ENCODE measurements around the gene SLC16A10.
A peak's percentile ranks its signal among the peaks of the same experiment; 100 is the strongest.

Gene SLC16A10

GRCh38 chr6:111259089-111259831 is 172.0 kb downstream of the SLC16A10 start:
- peak; percentile 89 for TF ChIP-seq CTCF (conservative IDR thresholded peaks at IDR 0.05; ENCODE audit: control insufficient read depth, insufficient read depth, low read depth, low read length)
- H3K4me3 ChIP-seq (ENCODE audit: control insufficient read depth, low read depth, low read length) = peak overlapping the region; percentile 78
- DNase-seq (ENCODE audit: low read depth) = peak; percentile 99

- H3K4me3 ChIP-seq (ENCODE audit: control insufficient read depth, low read depth, low read length) = peak overlapping the region; percentile 38
- no peak for TF ChIP-seq CTCF (conservative IDR thresholded peaks at IDR 0.05; ENCODE audit: control insufficient read depth, insufficient read depth, low read depth, low read length)
These were observed 173.4 kb downstream of the SLC16A10 start for GRCh38 chr6:111260570-111261298.

GRCh38 chr6:111263837-111264236 is 176.5 kb downstream of the SLC16A10 start:
- no peak overlapping the region for H3K4me3 ChIP-seq (ENCODE audit: control insufficient read depth, low read depth, low read length)
- peak; percentile 85 for DNase-seq (ENCODE audit: low read depth)
- TF ChIP-seq CTCF (conservative IDR thresholded peaks at IDR 0.05; ENCODE audit: control insufficient read depth, insufficient read depth, low read depth, low read length) = no peak

More at GRCh38 chr6:111260570-111261298, 173.4 kb downstream of the SLC16A10 start:
- DNase-seq (ENCODE audit: low read depth) = peak; percentile 30

GRCh38 chr6:111265842-111266241 is 178.5 kb downstream of the SLC16A10 start:
- no peak for TF ChIP-seq CTCF (conservative IDR thresholded peaks at IDR 0.05; ENCODE audit: control insufficient read depth, insufficient read depth, low read depth, low read length)
- H3K4me3 ChIP-seq (ENCODE audit: control insufficient read depth, low read depth, low read length) = no peak overlapping the region
- DNase-seq (ENCODE audit: low read depth) = no peak

GRCh38 chr6:111266276-111266675 is 179.0 kb downstream of the SLC16A10 start:
- TF ChIP-seq CTCF (conservative IDR thresholded peaks at IDR 0.05; ENCODE audit: control insufficient read depth, insufficient read depth, low read depth, low read length) = no peak
- H3K4me3 ChIP-seq (ENCODE audit: control insufficient read depth, low read depth, low read length) = no peak overlapping the region
- DNase-seq (ENCODE audit: low read depth) = no peak

- no peak for TF ChIP-seq CTCF (conservative IDR thresholded peaks at IDR 0.05; ENCODE audit: control insufficient read depth, insufficient read depth, low read depth, low read length)
- no peak for DNase-seq (ENCODE audit: low read depth)
- H3K4me3 ChIP-seq (ENCODE audit: control insufficient read depth, low read depth, low read length) = no peak overlapping the region
These were observed 180.5 kb downstream of the SLC16A10 start for GRCh38 chr6:111267764-111268333.
